IMR-90 (cell line): ENCODE results near the gene BEAN1.

ENCODE experiments used
- CTCF ChIP-seq: conservative IDR thresholded peaks from 2 replicates; pipeline ENCODE4 v1.5.1; 2012; ENCODE audit warnings: mild to moderate bottlenecking, low read depth, low read length, improper control_type of control experiment
- RFX5 ChIP-seq: IDR thresholded peaks from 2 replicates; pipeline ENCODE4 v1.8.0; 2012; ENCODE audit warnings: low read depth, mild to moderate bottlenecking, low read length, moderate library complexity

DNA sequence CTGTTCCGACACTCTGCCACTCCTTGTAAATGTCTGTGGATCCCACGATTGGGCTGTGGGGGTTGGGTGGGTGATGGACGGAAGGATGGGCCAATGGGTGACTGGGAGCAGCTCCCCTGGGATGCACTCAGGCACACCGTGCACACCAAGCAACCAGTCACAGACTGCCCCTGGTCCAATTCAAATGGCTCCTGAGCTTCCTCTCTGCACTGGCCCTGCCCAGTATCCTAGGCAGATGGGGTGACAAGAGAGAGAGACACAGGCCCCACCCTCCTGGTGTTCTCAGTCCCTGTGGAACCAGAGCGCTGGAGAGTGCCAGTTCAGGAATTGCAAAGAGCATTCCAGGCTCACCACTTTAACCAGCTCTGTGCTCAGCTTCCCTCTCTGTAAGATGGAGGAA, 32.8 kb downstream of the BEAN1 start:
- TF ChIP-seq CTCF (no peak), RFX5 (no peak)
